ENCODE results near the gene PDLIM5.
"Not testable (repeated sequence)": the region's sequence is repeated elsewhere in the genome, so short reads cannot be mapped to it uniquely, and the experiment has no call there.

PDLIM5 gene

DNA sequence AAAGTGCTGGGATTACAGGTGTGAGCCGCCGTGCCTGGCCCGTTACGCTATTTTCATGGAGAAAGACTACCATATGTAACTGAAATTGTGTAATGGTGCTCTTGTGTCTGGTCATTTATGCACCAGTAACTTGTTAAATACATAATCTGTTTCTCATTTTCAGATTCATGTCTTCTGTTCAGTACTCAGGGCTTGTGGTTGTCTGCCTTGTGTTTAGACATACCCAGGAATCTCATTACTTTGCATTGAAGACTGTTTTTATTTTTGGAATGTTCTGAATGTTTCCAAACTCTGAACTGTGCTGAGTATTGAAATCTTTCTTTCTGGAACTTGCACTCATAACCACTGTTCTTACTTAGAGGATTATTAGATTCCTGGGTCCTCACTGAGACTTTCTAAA, 52.8 kb downstream of the PDLIM5 start:
- H3K36me3 ChIP-seq (ENCODE audit: insufficient read depth, low read depth, low read length), result peaks cover under 1% of the 10 kb centered on the region; the same call in 1 of the 2 replicates
- H3K9me3 ChIP-seq (ENCODE audit: insufficient read depth, low read depth, low read length), result peaks cover 8% of the 10 kb centered on the region
- no peak overlapping the region for H3K4me3 ChIP-seq (ENCODE audit: low read length)
- H3K9ac ChIP-seq (ENCODE audit: low read depth, low read length), result no peak overlapping the region
- no peaks in the 10 kb centered on the region for H3K4me1 ChIP-seq (ENCODE audit: insufficient read depth, low read length)
- no peak overlapping the region for H3K27ac ChIP-seq (ENCODE audit: low read length)
- H3K27me3 ChIP-seq (ENCODE audit: insufficient read depth, low read length), result no peaks in the 10 kb centered on the region

DNA sequence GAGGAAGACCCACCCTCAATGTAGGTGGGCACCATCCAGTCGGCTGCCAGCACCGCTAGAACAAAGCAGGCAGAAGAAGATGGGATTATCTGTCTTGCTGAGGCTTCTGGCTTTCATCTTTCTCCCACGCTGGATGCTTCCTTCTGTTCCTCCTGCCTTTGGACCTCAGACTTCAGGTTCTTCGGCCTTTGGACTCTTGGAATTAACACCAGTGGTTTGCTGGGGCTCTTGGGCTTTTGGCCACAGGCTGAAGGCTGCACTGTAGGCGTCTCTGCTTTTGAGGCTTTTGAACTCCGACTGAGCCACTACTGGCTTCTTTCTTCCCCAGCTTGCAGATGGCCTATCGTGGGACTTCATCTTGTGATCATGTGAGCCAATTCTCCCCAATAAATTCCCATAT, 55.1 kb downstream of the PDLIM5 start:
- no peaks in the 10 kb centered on the region for H3K27me3 ChIP-seq (ENCODE audit: insufficient read depth, low read length)
- H3K36me3 ChIP-seq (ENCODE audit: insufficient read depth, low read depth, low read length), result no peaks in the 10 kb centered on the region
- H3K27ac ChIP-seq (ENCODE audit: low read length), result no peak overlapping the region
- no peaks in the 10 kb centered on the region for H3K4me1 ChIP-seq (ENCODE audit: insufficient read depth, low read length)
- no peak overlapping the region for H3K4me3 ChIP-seq (ENCODE audit: low read length)
- no peaks in the 10 kb centered on the region for H3K9me3 ChIP-seq (ENCODE audit: insufficient read depth, low read depth, low read length)
- no peak overlapping the region for H3K9ac ChIP-seq (ENCODE audit: low read depth, low read length)

GRCh38 chr4:94507281-94507680, 55.5 kb downstream of the PDLIM5 start:
- Histone ChIP-seq H3K27me3 (ENCODE audit: insufficient read depth, low read length) (no peaks in the 10 kb centered on the region), H3K36me3 (ENCODE audit: insufficient read depth, low read depth, low read length) (no peaks in the 10 kb centered on the region), H3K9me3 (ENCODE audit: insufficient read depth, low read depth, low read length) (no peaks in the 10 kb centered on the region), H3K9ac (ENCODE audit: low read depth, low read length) (no peak overlapping the region), H3K27ac (ENCODE audit: low read length) (no peak overlapping the region), H3K4me3 (ENCODE audit: low read length) (no peak overlapping the region), H3K4me1 (ENCODE audit: insufficient read depth, low read length) (no peaks in the 10 kb centered on the region)

DNA sequence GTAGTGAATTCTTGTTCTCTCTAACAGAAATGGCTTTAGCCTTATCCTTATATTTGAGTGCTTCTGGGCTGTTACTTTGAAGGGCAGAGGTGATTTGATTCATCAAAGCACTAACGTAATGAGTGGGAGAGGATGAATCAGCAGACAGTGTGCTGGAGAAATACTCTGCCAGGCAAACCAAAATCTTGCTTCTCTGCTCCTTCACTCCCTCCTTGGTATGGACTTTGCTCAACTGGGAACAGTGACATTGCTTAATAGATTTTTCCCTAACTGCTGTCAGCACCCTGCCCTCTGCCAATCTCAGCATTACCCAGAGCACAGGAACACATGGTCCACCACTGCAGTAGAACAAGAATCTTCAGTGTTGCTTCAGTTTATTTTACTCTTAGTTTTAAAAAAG, 56.0 kb downstream of the PDLIM5 start:
- no peak overlapping the region for H3K9ac ChIP-seq (ENCODE audit: low read depth, low read length)
- no peaks in the 10 kb centered on the region for H3K27me3 ChIP-seq (ENCODE audit: insufficient read depth, low read length)
- no peak overlapping the region for H3K27ac ChIP-seq (ENCODE audit: low read length)
- no peaks in the 10 kb centered on the region for H3K4me1 ChIP-seq (ENCODE audit: insufficient read depth, low read length)
- H3K4me3 ChIP-seq (ENCODE audit: low read length), result no peak overlapping the region
- no peaks in the 10 kb centered on the region for H3K36me3 ChIP-seq (ENCODE audit: insufficient read depth, low read depth, low read length)
- no peaks in the 10 kb centered on the region for H3K9me3 ChIP-seq (ENCODE audit: insufficient read depth, low read depth, low read length)

- H3K27ac ChIP-seq (ENCODE audit: low read length), result no peak overlapping the region
- no peaks in the 10 kb centered on the region for H3K27me3 ChIP-seq (ENCODE audit: insufficient read depth, low read length)
- H3K4me3 ChIP-seq (ENCODE audit: low read length), result no peak overlapping the region
- H3K9ac ChIP-seq (ENCODE audit: low read depth, low read length), result no peak overlapping the region
- no peaks in the 10 kb centered on the region for H3K4me1 ChIP-seq (ENCODE audit: insufficient read depth, low read length)
- no peaks in the 10 kb centered on the region for H3K36me3 ChIP-seq (ENCODE audit: insufficient read depth, low read depth, low read length)
- no peaks in the 10 kb centered on the region for H3K9me3 ChIP-seq (ENCODE audit: insufficient read depth, low read depth, low read length)
These were observed 56.6 kb downstream of the PDLIM5 start for GRCh38 chr4:94508296-94508695.

DNA sequence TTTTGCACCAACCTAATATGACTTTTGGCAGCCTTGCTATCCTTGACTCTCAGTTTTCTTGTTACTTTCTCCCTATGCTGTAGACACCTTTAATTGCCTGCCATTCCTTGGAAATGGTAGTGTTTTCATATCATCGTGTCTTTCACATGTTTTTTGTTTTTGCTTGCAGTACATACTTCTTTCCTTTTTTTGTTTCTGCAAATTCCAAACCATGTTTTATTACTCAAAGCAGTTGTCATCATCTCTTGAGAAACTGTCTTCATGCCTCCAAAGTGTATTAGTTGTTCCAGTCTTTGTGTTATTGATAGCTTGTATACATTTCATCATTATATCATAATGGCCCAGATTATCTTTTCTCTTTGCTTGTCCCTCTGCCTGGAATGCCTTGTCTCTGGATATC, 57.1 kb downstream of the PDLIM5 start:
- H3K36me3 ChIP-seq (ENCODE audit: insufficient read depth, low read depth, low read length), result no peaks in the 10 kb centered on the region
- H3K4me1 ChIP-seq (ENCODE audit: insufficient read depth, low read length), result no peaks in the 10 kb centered on the region
- no peaks in the 10 kb centered on the region for H3K27me3 ChIP-seq (ENCODE audit: insufficient read depth, low read length)
- H3K9ac ChIP-seq (ENCODE audit: low read depth, low read length), result no peak overlapping the region
- H3K4me3 ChIP-seq (ENCODE audit: low read length), result no peak overlapping the region
- H3K27ac ChIP-seq (ENCODE audit: low read length), result no peak overlapping the region
- H3K9me3 ChIP-seq (ENCODE audit: insufficient read depth, low read depth, low read length), result no peaks in the 10 kb centered on the region

DNA sequence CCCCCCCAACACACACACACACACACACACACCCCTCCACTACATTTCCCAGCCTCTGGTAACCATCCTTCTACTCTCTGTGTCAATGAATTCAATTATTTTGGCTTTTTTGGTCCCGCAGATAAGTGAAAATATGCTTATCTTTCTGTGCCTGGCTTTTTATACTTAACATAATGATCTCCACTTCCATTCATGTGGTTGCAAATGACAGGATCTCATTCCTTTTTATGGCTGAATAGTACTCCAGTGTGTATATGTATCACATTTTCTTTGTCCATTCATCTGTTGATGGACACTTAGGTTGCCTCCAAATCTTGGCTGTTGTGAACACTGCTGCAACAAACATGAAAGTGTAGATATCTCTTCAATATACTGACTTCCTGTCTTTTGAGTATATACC, 59.8 kb downstream of the PDLIM5 start:
- Histone ChIP-seq H3K27me3 (ENCODE audit: insufficient read depth, low read length) (no peaks in the 10 kb centered on the region), H3K4me1 (ENCODE audit: insufficient read depth, low read length) (no peaks in the 10 kb centered on the region), H3K4me3 (ENCODE audit: low read length) (no peak overlapping the region), H3K9me3 (ENCODE audit: insufficient read depth, low read depth, low read length) (no peaks in the 10 kb centered on the region), H3K36me3 (ENCODE audit: insufficient read depth, low read depth, low read length) (no peaks in the 10 kb centered on the region), H3K9ac (ENCODE audit: low read depth, low read length) (no peak overlapping the region), H3K27ac (ENCODE audit: low read length) (no peak overlapping the region)

DNA sequence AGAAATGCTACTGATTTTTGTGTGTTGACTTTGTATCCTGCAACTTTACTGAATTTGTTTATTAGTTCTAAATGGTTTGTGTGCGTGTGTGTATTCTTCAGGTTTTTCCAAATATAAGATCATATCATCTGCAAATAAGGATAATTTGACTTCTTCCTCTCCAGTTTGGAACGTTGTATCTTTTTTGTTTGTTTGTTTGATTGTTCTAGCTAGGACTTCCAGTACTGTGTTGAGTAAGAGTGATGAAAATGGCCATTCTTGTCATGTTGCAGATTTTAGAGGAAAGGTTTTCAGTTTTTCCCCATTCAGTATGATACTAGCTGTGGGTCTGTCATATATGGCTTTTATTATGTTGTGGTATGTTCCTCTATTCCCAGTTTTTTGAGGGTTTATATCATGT, 61.8 kb downstream of the PDLIM5 start:
- H3K36me3 ChIP-seq (ENCODE audit: insufficient read depth, low read depth, low read length); H3K9me3 ChIP-seq (ENCODE audit: insufficient read depth, low read depth, low read length); H3K4me3 ChIP-seq (ENCODE audit: low read length); H3K27me3 ChIP-seq (ENCODE audit: insufficient read depth, low read length); H3K27ac ChIP-seq (ENCODE audit: low read length); H3K9ac ChIP-seq (ENCODE audit: low read depth, low read length); H3K4me1 ChIP-seq (ENCODE audit: insufficient read depth, low read length): not testable (repeated sequence)

DNA sequence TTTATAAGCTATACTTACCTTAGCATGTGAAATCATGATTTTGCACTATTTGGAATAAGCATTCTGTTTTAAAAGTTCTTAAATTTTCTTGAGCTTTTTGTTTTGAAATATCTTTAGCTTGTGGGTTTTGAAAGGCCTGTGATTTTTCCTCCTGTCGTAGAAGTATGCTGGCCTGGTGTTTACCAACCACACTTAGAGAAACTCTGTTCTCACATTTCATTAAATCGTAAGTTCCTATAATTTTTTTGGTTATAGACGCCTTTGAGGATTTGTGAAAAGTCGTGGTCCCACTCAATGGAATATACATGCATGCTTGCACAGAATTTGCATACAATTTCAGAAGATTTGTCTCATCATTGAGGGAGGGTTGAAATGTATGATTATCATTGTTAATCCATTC, 63.6 kb downstream of the PDLIM5 start:
- 0 out of 2 replicates have a peak, but pooled peaks cover 3% of the 10 kb centered on the region for H3K4me1 ChIP-seq (ENCODE audit: insufficient read depth, low read length)
- H3K9ac ChIP-seq (ENCODE audit: low read depth, low read length), result no peak overlapping the region
- H3K9me3 ChIP-seq (ENCODE audit: insufficient read depth, low read depth, low read length), result no peaks in the 10 kb centered on the region
- no peak overlapping the region for H3K4me3 ChIP-seq (ENCODE audit: low read length)
- H3K27me3 ChIP-seq (ENCODE audit: insufficient read depth, low read length), result no peaks in the 10 kb centered on the region
- H3K27ac ChIP-seq (ENCODE audit: low read length), result no peak overlapping the region
- no peaks in the 10 kb centered on the region for H3K36me3 ChIP-seq (ENCODE audit: insufficient read depth, low read depth, low read length)

DNA sequence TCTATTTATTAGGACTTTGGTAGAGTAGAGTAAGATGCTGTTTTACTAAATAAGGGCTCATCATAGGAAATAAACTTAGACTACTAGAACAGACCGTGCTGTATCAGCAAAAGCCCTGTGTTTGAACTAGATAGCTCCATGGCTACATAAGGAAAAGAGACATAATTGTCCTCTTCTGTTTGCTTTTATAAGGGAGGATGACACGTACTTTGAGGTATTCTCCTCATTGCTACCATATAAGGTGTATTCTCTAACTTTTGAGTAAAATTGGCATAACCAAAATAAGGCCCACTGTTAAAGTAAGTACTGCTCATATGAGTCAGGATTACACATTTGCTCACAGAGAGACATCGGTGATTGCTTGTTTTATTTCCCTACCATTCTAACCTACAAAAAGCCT, 64.3 kb downstream of the PDLIM5 start:
- Histone ChIP-seq H3K9me3 (ENCODE audit: insufficient read depth, low read depth, low read length) (no peaks in the 10 kb centered on the region), H3K27ac (ENCODE audit: low read length) (no peak overlapping the region), H3K4me1 (ENCODE audit: insufficient read depth, low read length) (0 out of 2 replicates have a peak, but pooled peaks cover 3% of the 10 kb centered on the region), H3K27me3 (ENCODE audit: insufficient read depth, low read length) (no peaks in the 10 kb centered on the region), H3K4me3 (ENCODE audit: low read length) (no peak overlapping the region), H3K36me3 (ENCODE audit: insufficient read depth, low read depth, low read length) (no peaks in the 10 kb centered on the region), H3K9ac (ENCODE audit: low read depth, low read length) (no peak overlapping the region)

- Histone ChIP-seq H3K27ac (ENCODE audit: low read length) (no peak overlapping the region), H3K4me1 (ENCODE audit: insufficient read depth, low read length) (0 out of 2 replicates have a peak, but pooled peaks cover 3% of the 10 kb centered on the region), H3K9ac (ENCODE audit: low read depth, low read length) (no peak overlapping the region), H3K9me3 (ENCODE audit: insufficient read depth, low read depth, low read length) (no peaks in the 10 kb centered on the region), H3K4me3 (ENCODE audit: low read length) (no peak overlapping the region), H3K27me3 (ENCODE audit: insufficient read depth, low read length) (no peaks in the 10 kb centered on the region), H3K36me3 (ENCODE audit: insufficient read depth, low read depth, low read length) (no peaks in the 10 kb centered on the region)
These were observed 65.3 kb downstream of the PDLIM5 start for GRCh38 chr4:94516999-94517398.

DNA sequence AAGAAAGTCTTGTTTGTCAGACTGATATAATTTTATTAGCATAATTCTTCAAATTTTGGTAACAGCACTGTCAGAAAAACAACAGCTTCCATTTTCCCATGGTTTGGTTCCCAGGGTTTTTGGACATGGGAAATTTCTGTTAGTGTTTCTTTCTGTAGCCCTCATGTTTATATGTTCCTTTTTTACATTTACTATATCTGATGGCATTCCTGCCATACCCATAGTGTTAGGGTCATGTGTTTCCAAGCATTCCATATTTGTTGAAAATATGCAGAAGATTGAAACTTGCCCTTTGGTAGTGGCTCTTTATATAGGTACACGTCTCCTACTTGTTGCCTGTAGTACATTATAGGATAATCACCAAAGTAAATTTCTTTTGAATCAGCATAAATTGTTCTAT, 65.8 kb downstream of the PDLIM5 start:
- Histone ChIP-seq H3K9ac (ENCODE audit: low read depth, low read length) (no peak overlapping the region), H3K4me1 (ENCODE audit: insufficient read depth, low read length) (0 out of 2 replicates have a peak, but pooled peaks cover 3% of the 10 kb centered on the region), H3K27ac (ENCODE audit: low read length) (no peak overlapping the region), H3K9me3 (ENCODE audit: insufficient read depth, low read depth, low read length) (no peaks in the 10 kb centered on the region), H3K4me3 (ENCODE audit: low read length) (no peak overlapping the region), H3K27me3 (ENCODE audit: insufficient read depth, low read length) (no peaks in the 10 kb centered on the region), H3K36me3 (ENCODE audit: insufficient read depth, low read depth, low read length) (no peaks in the 10 kb centered on the region)

DNA sequence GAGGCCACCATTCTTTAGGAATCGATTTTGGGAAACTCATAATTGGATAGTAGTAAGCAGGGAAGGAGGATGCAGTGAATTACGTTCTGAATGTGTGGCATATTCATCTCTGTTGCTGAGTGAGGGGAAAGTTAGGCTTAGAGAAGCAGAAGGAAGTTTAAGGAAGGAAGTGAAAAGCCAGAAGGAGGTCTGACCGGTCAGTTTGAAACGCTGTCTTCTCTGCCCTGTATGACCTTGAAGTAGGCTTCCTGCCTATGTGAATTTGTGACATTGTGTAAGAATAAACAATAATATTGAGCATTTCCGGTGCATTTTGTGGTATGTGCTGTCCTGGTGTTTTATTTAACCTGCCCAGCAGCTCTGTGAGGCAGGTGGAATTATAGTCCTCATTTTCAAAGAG, 67.3 kb downstream of the PDLIM5 start:
- H3K4me1 ChIP-seq (ENCODE audit: insufficient read depth, low read length), result peaks cover 3% of the 10 kb centered on the region; the same call in 1 of the 2 replicates
- no peak overlapping the region for H3K27ac ChIP-seq (ENCODE audit: low read length)
- H3K27me3 ChIP-seq (ENCODE audit: insufficient read depth, low read length), result no peaks in the 10 kb centered on the region
- no peaks in the 10 kb centered on the region for H3K36me3 ChIP-seq (ENCODE audit: insufficient read depth, low read depth, low read length)
- H3K4me3 ChIP-seq (ENCODE audit: low read length), result no peak overlapping the region
- no peaks in the 10 kb centered on the region for H3K9me3 ChIP-seq (ENCODE audit: insufficient read depth, low read depth, low read length)
- no peak overlapping the region for H3K9ac ChIP-seq (ENCODE audit: low read depth, low read length)

Data from iPS-20b (cell line).